Measurements from ENCODE around the gene ENTPD1.

The ENTPD1 gene

GRCh38 chr10:95785942-95786669 is 30.1 kb downstream of the ENTPD1 start:
- DNase-seq (no peak), ATAC-seq (ENCODE audit: insufficient read depth, low read depth) (no peak)
- Histone ChIP-seq H3K27me3 (ENCODE audit: insufficient read depth, low read length, poor library complexity) (peaks cover 18% of the 10 kb centered on the region), H3K9ac (ENCODE audit: low read depth, low read length) (no peak overlapping the region), H3K27ac (ENCODE audit: low read length) (no peak overlapping the region), H3K4me1 (ENCODE audit: insufficient read depth, low read length) (no peaks in the 10 kb centered on the region), H3K4me2 (ENCODE audit: insufficient read depth, low read length) (no peak overlapping the region), H2AFZ (ENCODE audit: low read depth, low read length) (no peak overlapping the region), H4K20me1 (ENCODE audit: insufficient read depth, low read length) (no peaks in the 10 kb centered on the region), H3K36me3 (ENCODE audit: insufficient read depth, low read length) (no peaks in the 10 kb centered on the region), H3K79me2 (ENCODE audit: insufficient read depth, low read length) (no peaks in the 10 kb centered on the region), H3K9me3 (ENCODE audit: insufficient read depth, low read length, severe bottlenecking) (no peaks in the 10 kb centered on the region), H3K4me3 (ENCODE audit: low read depth in 1 of 2, low read length in 2 of 2) (no peak overlapping the region)
- no peak for TF ChIP-seq EZH2 (IDR thresholded peaks at IDR 0.05; ENCODE audit: borderline replicate concordance, low read depth, low read length, severe bottlenecking)
- no peak for TF ChIP-seq CTCF (IDR thresholded peaks at IDR 0.05; ENCODE audit: borderline replicate concordance, extremely low read depth, low read length, poor library complexity, severe bottlenecking)

DNA sequence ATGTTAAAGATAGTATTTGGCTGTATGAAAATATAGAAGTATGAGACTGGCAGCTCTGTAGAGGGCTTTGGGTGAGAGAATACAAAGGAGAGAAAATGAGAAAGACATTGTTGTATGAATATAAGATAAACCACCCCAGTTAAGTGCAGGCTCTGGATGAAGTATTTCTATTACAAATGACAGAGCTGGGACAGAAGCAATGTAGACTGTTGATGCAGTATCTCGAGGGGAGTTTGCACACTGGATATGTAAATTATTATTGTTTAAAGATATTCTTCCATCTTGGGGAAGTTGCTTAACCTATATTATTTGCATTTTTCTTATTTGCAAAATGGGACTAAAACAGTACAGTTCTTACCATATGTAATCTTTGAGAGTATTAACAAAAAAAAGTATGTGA is 31.5 kb downstream of the ENTPD1 start:
- no peak for DNase-seq
- no peak overlapping the region for H3K4me2 ChIP-seq (ENCODE audit: insufficient read depth, low read length)
- no peak overlapping the region for H3K9ac ChIP-seq (ENCODE audit: low read depth, low read length)
- H3K36me3 ChIP-seq (ENCODE audit: insufficient read depth, low read length) = no peaks in the 10 kb centered on the region
- no peaks in the 10 kb centered on the region for H3K4me1 ChIP-seq (ENCODE audit: insufficient read depth, low read length)
- no peaks in the 10 kb centered on the region for H3K79me2 ChIP-seq (ENCODE audit: insufficient read depth, low read length)
- no peaks in the 10 kb centered on the region for H3K9me3 ChIP-seq (ENCODE audit: insufficient read depth, low read length, severe bottlenecking)
- no peak overlapping the region for H3K27ac ChIP-seq (ENCODE audit: low read length)
- no peak overlapping the region for H3K4me3 ChIP-seq (ENCODE audit: low read depth in 1 of 2, low read length in 2 of 2)
- no peaks in the 10 kb centered on the region for H4K20me1 ChIP-seq (ENCODE audit: insufficient read depth, low read length)
- TF ChIP-seq EZH2 (IDR thresholded peaks at IDR 0.05; ENCODE audit: borderline replicate concordance, low read depth, low read length, severe bottlenecking) = no peak
- no peak for TF ChIP-seq CTCF (IDR thresholded peaks at IDR 0.05; ENCODE audit: borderline replicate concordance, extremely low read depth, low read length, poor library complexity, severe bottlenecking)
- H3K27me3 ChIP-seq (ENCODE audit: insufficient read depth, low read length, poor library complexity) = peaks cover 14% of the 10 kb centered on the region
- no peak overlapping the region for H2AFZ ChIP-seq (ENCODE audit: low read depth, low read length)
- ATAC-seq (ENCODE audit: insufficient read depth, low read depth) = no peak

DNA sequence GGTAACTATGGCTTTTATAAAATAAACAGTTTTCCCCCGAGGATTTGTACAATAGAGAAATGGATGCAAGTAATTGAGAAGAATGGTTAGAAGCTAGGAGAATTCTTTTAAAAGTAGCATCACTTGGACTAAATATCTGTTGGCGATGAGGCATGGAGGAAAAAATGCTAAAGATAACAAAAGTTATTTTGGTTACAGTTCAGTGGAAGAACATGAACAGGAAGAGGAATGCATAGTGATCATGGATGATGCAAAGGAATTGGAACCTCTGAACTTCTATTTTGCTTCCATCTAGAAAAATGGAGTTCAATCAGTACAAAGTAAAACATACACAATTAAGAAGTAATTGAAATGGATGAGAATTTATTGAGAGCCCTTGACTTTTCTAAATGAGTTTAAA is 32.9 kb downstream of the ENTPD1 start:
- no peaks in the 10 kb centered on the region for H3K9me3 ChIP-seq (ENCODE audit: insufficient read depth, low read length, severe bottlenecking)
- DNase-seq = no peak
- no peaks in the 10 kb centered on the region for H3K36me3 ChIP-seq (ENCODE audit: insufficient read depth, low read length)
- H4K20me1 ChIP-seq (ENCODE audit: insufficient read depth, low read length) = no peaks in the 10 kb centered on the region
- H3K4me1 ChIP-seq (ENCODE audit: insufficient read depth, low read length) = no peaks in the 10 kb centered on the region
- H3K4me3 ChIP-seq (ENCODE audit: low read depth in 1 of 2, low read length in 2 of 2) = no peak overlapping the region
- H2AFZ ChIP-seq (ENCODE audit: low read depth, low read length) = no peak overlapping the region
- H3K27me3 ChIP-seq (ENCODE audit: insufficient read depth, low read length, poor library complexity) = peaks cover 13% of the 10 kb centered on the region
- ATAC-seq (ENCODE audit: insufficient read depth, low read depth) = no peak
- no peak overlapping the region for H3K9ac ChIP-seq (ENCODE audit: low read depth, low read length)
- no peaks in the 10 kb centered on the region for H3K79me2 ChIP-seq (ENCODE audit: insufficient read depth, low read length)
- TF ChIP-seq EZH2 (IDR thresholded peaks at IDR 0.05; ENCODE audit: borderline replicate concordance, low read depth, low read length, severe bottlenecking) (no peak), CTCF (IDR thresholded peaks at IDR 0.05; ENCODE audit: borderline replicate concordance, extremely low read depth, low read length, poor library complexity, severe bottlenecking) (no peak)
- no peak overlapping the region for H3K27ac ChIP-seq (ENCODE audit: low read length)
- H3K4me2 ChIP-seq (ENCODE audit: insufficient read depth, low read length) = no peak overlapping the region
